ENCODE measurements around the gene ST7.

DNA sequence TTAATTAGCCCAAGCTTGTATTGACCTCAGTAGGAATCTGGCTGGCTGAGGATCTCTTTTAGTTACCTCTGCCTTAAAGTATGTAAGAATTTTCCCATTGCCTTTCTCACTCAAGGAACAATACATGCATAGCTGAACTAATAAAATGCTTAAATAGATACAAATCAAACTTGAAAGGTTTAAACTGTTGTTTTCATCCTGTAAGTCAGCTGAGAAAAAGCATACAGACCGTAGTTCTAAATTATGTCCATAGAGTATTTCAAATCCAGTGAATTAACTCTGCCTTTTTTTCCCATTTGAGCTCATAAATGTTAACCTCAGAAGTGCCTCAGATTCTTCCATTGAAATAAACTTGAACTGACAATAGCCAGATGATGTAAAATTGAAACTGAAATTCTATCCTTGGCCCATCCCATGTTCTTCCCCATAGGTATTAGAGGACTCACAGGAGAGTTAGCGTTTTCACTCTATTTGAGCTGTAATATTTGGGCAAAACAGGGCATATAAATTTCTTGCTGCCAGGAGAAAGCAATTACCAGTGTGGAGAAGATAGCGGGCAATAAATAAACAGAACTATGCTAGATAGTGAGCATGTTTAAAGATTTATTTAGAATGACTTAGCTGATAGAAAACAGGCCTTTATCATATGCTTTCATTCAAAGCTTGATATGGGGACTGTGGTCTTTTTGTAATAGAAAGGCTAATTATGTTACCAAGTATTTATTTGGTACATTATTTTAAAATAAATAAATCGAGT, 205.8 kb downstream of the ST7 start:
- TF ChIP-seq, protein P1, sequence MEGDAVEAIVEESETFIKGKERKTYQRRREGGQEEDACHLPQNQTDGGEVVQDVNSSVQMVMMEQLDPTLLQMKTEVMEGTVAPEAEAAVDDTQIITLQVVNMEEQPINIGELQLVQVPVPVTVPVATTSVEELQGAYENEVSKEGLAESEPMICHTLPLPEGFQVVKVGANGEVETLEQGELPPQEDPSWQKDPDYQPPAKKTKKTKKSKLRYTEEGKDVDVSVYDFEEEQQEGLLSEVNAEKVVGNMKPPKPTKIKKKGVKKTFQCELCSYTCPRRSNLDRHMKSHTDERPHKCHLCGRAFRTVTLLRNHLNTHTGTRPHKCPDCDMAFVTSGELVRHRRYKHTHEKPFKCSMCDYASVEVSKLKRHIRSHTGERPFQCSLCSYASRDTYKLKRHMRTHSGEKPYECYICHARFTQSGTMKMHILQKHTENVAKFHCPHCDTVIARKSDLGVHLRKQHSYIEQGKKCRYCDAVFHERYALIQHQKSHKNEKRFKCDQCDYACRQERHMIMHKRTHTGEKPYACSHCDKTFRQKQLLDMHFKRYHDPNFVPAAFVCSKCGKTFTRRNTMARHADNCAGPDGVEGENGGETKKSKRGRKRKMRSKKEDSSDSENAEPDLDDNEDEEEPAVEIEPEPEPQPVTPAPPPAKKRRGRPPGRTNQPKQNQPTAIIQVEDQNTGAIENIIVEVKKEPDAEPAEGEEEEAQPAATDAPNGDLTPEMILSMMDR (conservative IDR thresholded peaks at IDR 0.05; ENCODE audit: low read length), result no peak
- TF ChIP-seq EZH2phosphoT487 (IDR thresholded peaks at IDR 0.05; ENCODE audit: borderline replicate concordance), result no peak
